GM21825 (cell line): ENCODE results near the gene LMTK2.
A peak's percentile ranks its signal among the peaks of the same experiment; 100 is the strongest.

Source experiments
- ATAC-seq: cut with Tn5 transposase; IDR thresholded peaks from one replicate; pipeline ENCODE4 v1.9.1; 2021; ENCODE audit warnings: mild to moderate bottlenecking, moderate library complexity; ENCODE audit not compliant: unreplicated experiment

Gene LMTK2

GRCh38 chr7:98106647-98107312 lies at the start of gene LMTK2:
Gene LMTK2, plus strand, starts transcription at chr7:98106862. Its CDS starts 316 bp downstream, at chr7:98107178.
- ATAC-seq: peak; percentile 100

GRCh38 chr7:98057157-98057556 lies 49.5 kb upstream of the LMTK2 start:
- no peak for ATAC-seq

- no peak for ATAC-seq
Observed at GRCh38 chr7:98058186-98058585, 48.5 kb upstream of the LMTK2 start.

- no peak for ATAC-seq
Observed at GRCh38 chr7:98064233-98064632, 42.4 kb upstream of the LMTK2 start.

- no peak for ATAC-seq
Observed at GRCh38 chr7:98066208-98066607, 40.5 kb upstream of the LMTK2 start.

GRCh38 chr7:98066934-98067507 lies 39.6 kb upstream of the LMTK2 start:
- no peak for ATAC-seq

GRCh38 chr7:98073047-98073446 lies 33.6 kb upstream of the LMTK2 start:
- no peak for ATAC-seq

GRCh38 chr7:98075801-98076200 lies 30.9 kb upstream of the LMTK2 start:
- no peak for ATAC-seq

GRCh38 chr7:98077762-98078161 lies 28.9 kb upstream of the LMTK2 start:
- ATAC-seq: no peak

- ATAC-seq: no peak
Observed at GRCh38 chr7:98078197-98078870, 28.3 kb upstream of the LMTK2 start.

GRCh38 chr7:98079891-98080648 lies 26.6 kb upstream of the LMTK2 start:
- no peak for ATAC-seq

GRCh38 chr7:98081319-98081718 lies 25.3 kb upstream of the LMTK2 start:
- ATAC-seq: no peak

- ATAC-seq: no peak
Observed at GRCh38 chr7:98084631-98085030, 22.0 kb upstream of the LMTK2 start.

- ATAC-seq: no peak
Observed at GRCh38 chr7:98085674-98086073, 21.0 kb upstream of the LMTK2 start.

GRCh38 chr7:98086281-98086718 lies 20.4 kb upstream of the LMTK2 start:
- no peak for ATAC-seq

GRCh38 chr7:98088109-98088508 lies 18.6 kb upstream of the LMTK2 start:
- ATAC-seq: no peak

GRCh38 chr7:98090116-98090515 lies 16.5 kb upstream of the LMTK2 start:
- no peak for ATAC-seq

- no peak for ATAC-seq
Observed at GRCh38 chr7:98091061-98091460, 15.6 kb upstream of the LMTK2 start.

GRCh38 chr7:98091523-98091922 lies 15.1 kb upstream of the LMTK2 start:
- ATAC-seq: no peak

GRCh38 chr7:98097042-98097645 lies 9.5 kb upstream of the LMTK2 start:
- no peak for ATAC-seq

- no peak for ATAC-seq
Observed at GRCh38 chr7:98100088-98100487, 6.6 kb upstream of the LMTK2 start.
